H9 (cell line): Measurements from ENCODE around the gene STON2. TPM values are rescaled to one million over a fixed set of nuclear protein-coding genes. Genes with fewer than 3 reads are reported as not detected.

ENCODE experiments used
- DNase-seq: peaks from one replicate; pipeline ENCODE4 v3.0.0-alpha.2; 2017
- H2AFZ ChIP-seq: one replicate; pipeline ENCODE4 v1.6.1; 2013; ENCODE audit warnings: mild to moderate bottlenecking, low read length, control low read depth, moderate library complexity
- H2AK5ac ChIP-seq: 2 replicates; pipeline ENCODE4 v1.6.1; 2013; ENCODE audit warnings: low read length, control low read depth, mixed read lengths; ENCODE audit not compliant: insufficient read length
- H2BK120ac ChIP-seq: one replicate; pipeline ENCODE4 v1.6.1; 2013; ENCODE audit warnings: low read depth, mild to moderate bottlenecking, low read length, control low read depth, inconsistent platforms; ENCODE audit not compliant: poor library complexity, severe bottlenecking
- H2BK12ac ChIP-seq: 2 replicates; pipeline ENCODE4 v1.6.1; 2013; ENCODE audit warnings: low read length, control low read depth, mixed read lengths, low read depth; ENCODE audit not compliant: insufficient read length
- H2BK15ac ChIP-seq: 2 replicates; pipeline ENCODE4 v1.6.1; 2013; ENCODE audit warnings: low read depth, low read length, control low read depth
- H2BK20ac ChIP-seq: one replicate; pipeline ENCODE4 v1.6.1; 2013; ENCODE audit warnings: low read depth, mild to moderate bottlenecking, low read length, control low read depth, inconsistent platforms; ENCODE audit not compliant: poor library complexity, severe bottlenecking
- H2BK5ac ChIP-seq: 2 replicates; pipeline ENCODE4 v1.6.1; 2013; ENCODE audit warnings: low read length, control low read depth, mixed read lengths; ENCODE audit not compliant: insufficient read length
- H3K14ac ChIP-seq: 2 replicates; pipeline ENCODE4 v1.6.1; 2013; ENCODE audit warnings: low read length, control low read depth; ENCODE audit not compliant: insufficient read depth
- H3K18ac ChIP-seq: 2 replicates; pipeline ENCODE4 v1.6.1; 2013; ENCODE audit warnings: low read depth, mild to moderate bottlenecking, mixed read lengths, low read length, control low read depth; ENCODE audit not compliant: insufficient read length
- H3K23ac ChIP-seq: 2 replicates; pipeline ENCODE4 v1.6.1; 2013; ENCODE audit warnings: low read length, control low read depth, mixed read lengths, low read depth; ENCODE audit not compliant: insufficient read length
- H3K23me2 ChIP-seq: 2 replicates; pipeline ENCODE4 v1.6.1; 2013; ENCODE audit warnings: low read depth, mild to moderate bottlenecking, mixed read lengths, low read length, control low read depth; ENCODE audit not compliant: insufficient read length, poor library complexity, severe bottlenecking
- H3K27ac ChIP-seq: 2 replicates; pipeline ENCODE4 v1.5.1; 2013; ENCODE audit warnings: low read length, control low read depth, mixed read lengths, low read depth; ENCODE audit not compliant: insufficient read length
- H3K27me3 ChIP-seq: 2 replicates; pipeline ENCODE4 v1.6.1; 2013; ENCODE audit warnings: low read length, control low read depth, inconsistent platforms; ENCODE audit not compliant: insufficient read depth
- H3K4ac ChIP-seq: 2 replicates; pipeline ENCODE4 v1.6.1; 2013; ENCODE audit warnings: low read depth, mild to moderate bottlenecking, control low read depth, inconsistent platforms, low read length, moderate library complexity
- H3K4me1 ChIP-seq: 2 replicates; pipeline ENCODE4 v1.6.1; 2013; ENCODE audit warnings: low read length, control low read depth, inconsistent platforms; ENCODE audit not compliant: insufficient read depth
- H3K4me2 ChIP-seq: 2 replicates; pipeline ENCODE4 v1.6.1; 2013; ENCODE audit warnings: low read length, control low read depth, mixed read lengths; ENCODE audit not compliant: insufficient read length, insufficient read depth
- H3K56ac ChIP-seq: 2 replicates; pipeline ENCODE4 v1.6.1; 2013; ENCODE audit warnings: low read depth, mild to moderate bottlenecking, mixed read lengths, low read length, control low read depth; ENCODE audit not compliant: insufficient read length
- H3K79me1 ChIP-seq: 2 replicates; pipeline ENCODE4 v1.6.1; 2013; ENCODE audit warnings: low read depth, mild to moderate bottlenecking, moderate library complexity, low read length, control low read depth, inconsistent platforms; ENCODE audit not compliant: insufficient read depth, poor library complexity, severe bottlenecking
- H3K79me2 ChIP-seq: 2 replicates; pipeline ENCODE4 v1.6.1; 2013; ENCODE audit warnings: low read length, control low read depth, inconsistent platforms; ENCODE audit not compliant: insufficient read depth
- H3K9ac ChIP-seq: 2 replicates; pipeline ENCODE4 v1.6.1; 2013; ENCODE audit warnings: low read length, control low read depth, mixed read lengths; ENCODE audit not compliant: insufficient read length; ENCODE audit errors: extremely low read depth
- H3K9me3 ChIP-seq: one replicate; pipeline ENCODE4 v1.6.1; 2013; ENCODE audit warnings: low read depth, low read length, inconsistent platforms; ENCODE audit not compliant: control insufficient read depth
- H3T11ph ChIP-seq: one replicate; pipeline ENCODE4 v1.6.1; 2013; ENCODE audit warnings: mild to moderate bottlenecking, low read length, control low read depth, inconsistent platforms
- H4K20me1 ChIP-seq: one replicate; pipeline ENCODE4 v1.6.1; 2013; ENCODE audit not compliant: control insufficient read depth, insufficient read length, insufficient read depth
- H4K5ac ChIP-seq: 2 replicates; pipeline ENCODE4 v1.6.1; 2013; ENCODE audit warnings: low read depth, mild to moderate bottlenecking, mixed read lengths, low read length, control low read depth; ENCODE audit not compliant: insufficient read length
- H4K8ac ChIP-seq: replicated peaks from 2 replicates; pipeline ENCODE4 v1.6.1; 2013; ENCODE audit warnings: low read length, control low read depth, mixed read lengths, low read depth; ENCODE audit not compliant: insufficient read length
- H4K91ac ChIP-seq: 2 replicates; pipeline ENCODE4 v1.6.1; 2013; ENCODE audit warnings: low read depth, mild to moderate bottlenecking, moderate library complexity, mixed read lengths, low read length, control low read depth; ENCODE audit not compliant: insufficient read length
- H3K27ac Mint-ChIP-seq, 3 experiments: 2 replicates in 2 of 3; 3 replicates in 1 of 3; pipeline ENCODE4 v1.8.0; 2020 to 2021; ENCODE audit warnings: mixed read lengths in 3 of 3, mild to moderate bottlenecking in 1 of 3, moderate library complexity in 1 of 3
- H3K27me3 Mint-ChIP-seq: 2 replicates; pipeline ENCODE4 v1.8.0; 2021; ENCODE audit warnings: low read depth, mild to moderate bottlenecking, moderate library complexity, mixed read lengths
- H3K36me3 Mint-ChIP-seq, 3 experiments: 2 replicates in 2 of 3; 3 replicates in 1 of 3; pipeline ENCODE4 v1.8.0; 2020 to 2021; ENCODE audit warnings: low read depth in 3 of 3, mixed read lengths in 3 of 3; ENCODE audit not compliant: insufficient read depth in 1 of 3
- H3K4me1 Mint-ChIP-seq, 2 experiments: 2 replicates each; pipeline ENCODE4 v1.8.0; 2020; ENCODE audit warnings: mixed read lengths in 2 of 2
- H3K4me3 Mint-ChIP-seq, 2 experiments: 2 replicates in 1 of 2; 3 replicates in 1 of 2; pipeline ENCODE4 v1.8.0; 2020 to 2021; ENCODE audit warnings: mild to moderate bottlenecking in 2 of 2, mixed read lengths in 2 of 2, moderate library complexity in 1 of 2
- H3K9me3 Mint-ChIP-seq, 2 experiments: 2 replicates in 1 of 2; 3 replicates in 1 of 2; pipeline ENCODE4 v1.8.0; 2020; ENCODE audit warnings: mild to moderate bottlenecking in 2 of 2, mixed read lengths in 2 of 2, moderate library complexity in 1 of 2
- WGBS: extraction: QIAGEN DNeasy Blood & Tissue Kit; methylation state at CpG from one replicate; pipeline ENCODE4 v1.1.7; 2013; ENCODE audit warnings: missing lambda C conversion rate, low lambda C conversion rate, mixed read lengths; ENCODE audit not compliant: insufficient read length; ENCODE audit errors: extremely low coverage; 5-methylcytosine and 5-hydroxymethylcytosine counted together
- total RNA-seq: library from RNA; stranded (reverse); gene quantifications from 2 replicates; pipeline ENCODE4 v1.2.1, GENCODE V29; 2021
- TF ChIP-seq, protein P1 (sequence below): fragments of 200-600 bp; sonication (generic); conservative IDR thresholded peaks from 3 replicates; pipeline ENCODE4 v1.8.0; 2021; ENCODE audit warnings: antibody characterized with exemption, mild to moderate bottlenecking

STON2 gene
- total RNA-seq, 1 experiment from 2014 or later: 62.9 TPM

DNA sequence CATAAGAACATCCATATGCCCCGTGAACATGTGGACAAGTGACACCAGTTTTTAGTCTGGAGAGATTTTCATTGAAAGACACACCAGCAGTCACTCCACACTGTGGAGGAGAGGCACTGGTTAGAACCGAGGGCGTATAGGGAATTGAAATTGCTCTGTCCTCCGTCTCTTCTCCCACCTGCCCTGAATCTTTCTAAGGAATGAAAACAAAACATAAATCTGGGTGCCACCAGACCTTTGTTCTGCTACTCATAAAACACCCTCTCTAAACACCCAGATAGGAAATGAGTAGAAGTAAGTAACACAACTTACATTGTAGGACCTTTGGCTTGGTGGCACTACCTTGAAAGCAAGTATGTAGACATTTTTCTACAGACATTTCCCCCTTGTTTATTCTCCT is 37.1 kb upstream of the STON2 start:
- Mint-ChIP-seq H3K4me3 (peak overlapping the region; percentile 74 to 86), H3K36me3 (peaks cover 0 to 4% (median 0%) of the 10 kb centered on the region in 3 experiments; a peak in 1 of 7 replicates), H3K27me3 (peaks cover 48% of the 10 kb centered on the region), H3K9me3 (no peaks in the 10 kb centered on the region), H3K27ac (no peak overlapping the region), H3K4me1 (peaks cover 36 to 39% of the 10 kb centered on the region in 2 experiments)
- Histone ChIP-seq H2BK5ac (no peak overlapping the region), H3K79me2 (peaks cover 7% of the 10 kb centered on the region; the same call in 1 of the 2 replicates), H3K23me2 (peaks cover 16% of the 10 kb centered on the region), H3K14ac (no peak overlapping the region), H2BK15ac (no peak overlapping the region), H2BK20ac (no peak overlapping the region), H3K27me3 (peaks cover 7% of the 10 kb centered on the region; the same call in 1 of the 2 replicates), H4K8ac (no peak overlapping the region), H3K4me1 (peaks cover 14% of the 10 kb centered on the region; the same call in 1 of the 2 replicates), H2BK120ac (no peak overlapping the region), H3K18ac (no peak overlapping the region), H3K4ac (no peak overlapping the region), H4K91ac (no peak overlapping the region), H4K5ac (no peak overlapping the region), H3T11ph (no peak overlapping the region), H3K56ac (no peak overlapping the region), H3K27ac (no peak overlapping the region), H3K23ac (no peak overlapping the region), H2BK12ac (no peak overlapping the region), H3K4me2 (no peak overlapping the region), H2AFZ (no peak overlapping the region), H3K79me1 (no peaks in the 10 kb centered on the region), H4K20me1 (no peaks in the 10 kb centered on the region), H3K9ac (no peak overlapping the region), H3K9me3 (no peaks in the 10 kb centered on the region), H2AK5ac (no peak overlapping the region)
- no peak for DNase-seq
- TF ChIP-seq, protein P1, sequence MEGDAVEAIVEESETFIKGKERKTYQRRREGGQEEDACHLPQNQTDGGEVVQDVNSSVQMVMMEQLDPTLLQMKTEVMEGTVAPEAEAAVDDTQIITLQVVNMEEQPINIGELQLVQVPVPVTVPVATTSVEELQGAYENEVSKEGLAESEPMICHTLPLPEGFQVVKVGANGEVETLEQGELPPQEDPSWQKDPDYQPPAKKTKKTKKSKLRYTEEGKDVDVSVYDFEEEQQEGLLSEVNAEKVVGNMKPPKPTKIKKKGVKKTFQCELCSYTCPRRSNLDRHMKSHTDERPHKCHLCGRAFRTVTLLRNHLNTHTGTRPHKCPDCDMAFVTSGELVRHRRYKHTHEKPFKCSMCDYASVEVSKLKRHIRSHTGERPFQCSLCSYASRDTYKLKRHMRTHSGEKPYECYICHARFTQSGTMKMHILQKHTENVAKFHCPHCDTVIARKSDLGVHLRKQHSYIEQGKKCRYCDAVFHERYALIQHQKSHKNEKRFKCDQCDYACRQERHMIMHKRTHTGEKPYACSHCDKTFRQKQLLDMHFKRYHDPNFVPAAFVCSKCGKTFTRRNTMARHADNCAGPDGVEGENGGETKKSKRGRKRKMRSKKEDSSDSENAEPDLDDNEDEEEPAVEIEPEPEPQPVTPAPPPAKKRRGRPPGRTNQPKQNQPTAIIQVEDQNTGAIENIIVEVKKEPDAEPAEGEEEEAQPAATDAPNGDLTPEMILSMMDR: no peak
- no CpG with 5 or more reads among the region's 4 CpGs for WGBS
